Left ventricle myocardium inferior (tissue), 1 donor: Measurements from ENCODE around the gene KCTD7. TPM values are rescaled to one million over a fixed set of nuclear protein-coding genes. Genes with fewer than 3 reads are reported as not detected.
"Not testable (repeated sequence)": the region's sequence is repeated elsewhere in the genome, so short reads cannot be mapped to it uniquely, and the experiment has no call there.

Experiments
- DNase-seq: peaks from one replicate; pipeline ENCODE4 v3.0.0-alpha.2; 2020
- H3K27ac ChIP-seq: fragments of 200-600 bp; replicated peaks from 2 replicates; pipeline ENCODE4 v1.8.0; 2021
- H3K27me3 ChIP-seq: fragments of 200-600 bp; 2 replicates; pipeline ENCODE4 v1.8.0; 2021; ENCODE audit warnings: low read depth
- H3K36me3 ChIP-seq: fragments of 200-600 bp; 2 replicates; pipeline ENCODE4 v1.8.0; 2021
- H3K4me1 ChIP-seq: fragments of 200-600 bp; 2 replicates; pipeline ENCODE4 v1.8.0; 2021
- H3K4me3 ChIP-seq: fragments of 200-600 bp; 2 replicates; pipeline ENCODE4 v1.8.0; 2021; ENCODE audit warnings: mild to moderate bottlenecking, moderate library complexity
- H3K9me3 ChIP-seq: fragments of 200-600 bp; replicated peaks from 2 replicates; pipeline ENCODE4 v1.8.0; 2021
- CTCF ChIP-seq: fragments of 200-600 bp; IDR thresholded peaks from 2 replicates; pipeline ENCODE4 v1.8.0; 2021; ENCODE audit warnings: antibody characterized with exemption, mild to moderate bottlenecking, borderline replicate concordance
- intact Hi-C: fragments of 100-400 bp; cut with micrococcal nuclease; formaldehyde crosslinking; loops from one replicate; pipeline ENCODE4 v1.11.0; 2022
- total RNA-seq: library from RNA; stranded (reverse); fragmentation: NEBNext Ultra II Directional; extraction: Animal tissue kit (Norgen Biotek cat#: 25700); gene quantifications from one replicate; pipeline ENCODE4 v1.2.1, GENCODE V29; 2021
- donor health status: DM: no; HTN: yes; CAD: no; lungs with severe emphysema.

The KCTD7 gene
- total RNA-seq, 1 donor from 2014 or later, result 10.8 TPM

DNA sequence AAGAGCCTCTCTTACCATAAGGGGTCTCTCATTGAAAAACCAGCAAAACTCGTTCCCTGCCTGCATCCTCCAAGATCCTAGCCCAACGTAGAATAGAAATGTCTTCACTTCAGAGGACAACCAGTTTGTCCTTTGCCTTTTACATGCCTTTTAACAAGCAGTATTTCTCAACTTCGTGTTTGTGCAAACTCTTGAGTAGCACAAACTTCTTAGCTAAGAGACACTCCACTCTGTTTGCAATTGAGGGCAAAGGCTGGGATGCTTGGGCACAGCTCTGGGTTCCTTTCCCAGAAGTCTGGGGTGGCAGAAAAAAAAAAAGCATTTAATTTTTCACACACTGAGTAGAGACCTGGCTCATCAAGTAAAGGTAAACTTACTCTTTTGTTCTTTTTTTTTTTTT is 19.5 kb upstream of the KCTD7 start:
- TF ChIP-seq CTCF, result no peak
- Histone ChIP-seq H3K36me3 (no peaks in the 10 kb centered on the region), H3K9me3 (no peaks in the 10 kb centered on the region), H3K27ac (no peak overlapping the region), H3K27me3 (no peaks in the 10 kb centered on the region), H3K4me3 (no peak overlapping the region), H3K4me1 (no peaks in the 10 kb centered on the region)
- DNase-seq, result no peak
- intact Hi-C loops, result no loop called here

DNA sequence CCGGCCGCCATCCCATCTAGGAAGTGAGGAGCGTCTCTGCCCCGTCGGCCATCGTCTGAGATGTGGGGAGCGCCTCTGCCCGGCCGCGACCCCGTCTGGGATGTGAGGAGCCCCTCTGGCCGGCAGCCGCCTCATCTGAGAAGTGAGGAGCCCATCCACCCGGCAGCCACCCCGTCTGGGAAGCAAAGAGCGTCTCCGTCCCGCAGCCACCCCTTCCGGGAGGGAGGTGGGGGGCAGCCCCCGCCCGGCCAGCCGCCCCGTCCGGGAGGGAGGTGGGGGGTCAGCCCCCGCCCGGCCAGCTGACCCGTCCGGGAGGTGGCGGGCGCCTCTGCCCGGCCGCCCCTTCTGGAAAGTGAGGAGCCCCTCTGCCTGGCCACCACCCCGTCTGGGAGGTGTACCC is 14.1 kb upstream of the KCTD7 start:
- H3K4me1 ChIP-seq, H3K9me3 ChIP-seq, H3K27ac ChIP-seq, intact Hi-C loops, H3K4me3 ChIP-seq, H3K27me3 ChIP-seq, H3K36me3 ChIP-seq, DNase-seq: not testable (repeated sequence)

DNA sequence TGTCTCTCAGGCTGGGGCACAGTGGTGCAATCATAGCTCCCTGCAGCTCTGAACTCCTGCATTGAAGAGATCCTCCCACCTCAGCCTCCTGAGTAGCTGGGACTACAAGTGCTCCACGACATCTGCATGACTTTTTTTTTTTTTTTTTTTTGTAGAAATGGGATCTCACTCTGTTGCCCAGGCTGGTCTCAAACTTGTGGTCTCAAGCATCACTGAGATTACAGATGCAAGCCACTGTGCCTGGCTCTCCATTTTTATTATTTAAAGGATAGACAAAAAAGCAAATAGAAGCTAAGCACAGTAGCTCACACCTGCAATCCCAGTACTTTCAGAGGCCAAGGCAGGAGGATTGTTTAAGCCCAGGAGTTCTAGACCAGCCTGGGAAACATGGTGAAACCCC is 13.0 kb upstream of the KCTD7 start:
- DNase-seq, result no peak
- no peaks in the 10 kb centered on the region for H3K36me3 ChIP-seq
- no peaks in the 10 kb centered on the region for H3K9me3 ChIP-seq
- intact Hi-C loops, result no loop called here
- no peaks in the 10 kb centered on the region for H3K27me3 ChIP-seq
- H3K4me3 ChIP-seq, result no peak overlapping the region
- no peak overlapping the region for H3K27ac ChIP-seq
- TF ChIP-seq CTCF, result no peak
- no peaks in the 10 kb centered on the region for H3K4me1 ChIP-seq

DNA sequence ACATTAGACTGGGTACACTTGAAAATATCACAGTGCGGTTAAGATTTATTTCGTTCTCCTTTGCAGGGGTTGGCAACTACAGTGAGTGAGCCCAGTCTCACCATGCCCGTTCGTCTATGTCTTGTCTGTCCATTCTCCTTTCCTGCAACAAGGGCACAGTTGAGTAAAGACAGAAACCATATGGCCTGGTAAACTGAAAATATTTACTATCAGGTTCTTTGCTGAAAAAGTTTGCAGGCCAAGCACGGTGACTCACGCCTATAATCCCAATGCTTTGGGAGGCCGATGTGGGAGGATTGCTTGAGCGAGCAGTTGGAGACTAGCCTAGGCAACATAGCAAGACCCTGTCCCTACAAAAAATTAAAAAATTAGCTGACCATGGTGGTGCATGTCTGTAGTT is 11.4 kb upstream of the KCTD7 start:
- no peak overlapping the region for H3K4me3 ChIP-seq
- intact Hi-C loops, result no loop called here
- H3K27ac ChIP-seq, result no peak overlapping the region
- H3K36me3 ChIP-seq, result no peaks in the 10 kb centered on the region
- no peak for TF ChIP-seq CTCF
- no peaks in the 10 kb centered on the region for H3K27me3 ChIP-seq
- no peak for DNase-seq
- no peaks in the 10 kb centered on the region for H3K4me1 ChIP-seq
- no peaks in the 10 kb centered on the region for H3K9me3 ChIP-seq

- H3K36me3 ChIP-seq, H3K27me3 ChIP-seq, H3K27ac ChIP-seq, DNase-seq, intact Hi-C loops, H3K4me3 ChIP-seq, H3K4me1 ChIP-seq, H3K9me3 ChIP-seq: not testable (repeated sequence)
Measured at GRCh38 chr7:66619341-66619948, 9.2 kb upstream of the KCTD7 start.

DNA sequence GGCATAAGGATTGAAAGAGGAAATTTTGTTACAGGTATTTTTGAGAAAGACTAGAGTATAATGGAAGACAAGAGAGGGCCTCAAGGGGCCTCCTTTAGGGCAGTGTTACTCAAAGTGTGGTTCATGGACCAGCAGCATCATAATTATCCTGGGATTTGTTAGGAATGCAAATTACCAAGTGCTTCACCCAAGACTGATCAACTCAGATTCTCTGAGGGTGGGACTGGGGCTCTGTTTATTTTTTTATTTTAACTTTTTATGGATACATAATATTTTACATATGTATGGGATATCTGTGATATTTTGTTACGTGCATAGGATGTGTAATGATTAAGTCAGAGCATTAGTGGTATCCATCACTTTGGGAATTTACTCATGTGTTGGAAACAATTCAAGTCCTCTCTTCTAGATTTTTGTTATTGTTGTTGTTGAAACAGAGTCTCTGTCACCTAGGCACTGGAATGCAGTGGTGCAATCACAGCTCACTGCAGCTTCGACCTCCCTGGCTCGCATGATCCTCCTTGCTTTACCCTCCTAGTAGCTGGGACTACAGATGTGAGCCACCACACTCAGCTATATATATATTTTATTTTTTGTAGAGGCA is 2.2 kb upstream of the KCTD7 start:
- H3K27ac ChIP-seq, result no peak overlapping the region
- no peak for TF ChIP-seq CTCF
- no peak for DNase-seq
- intact Hi-C loops, result no loop called here
- no peaks in the 10 kb centered on the region for H3K27me3 ChIP-seq
- H3K36me3 ChIP-seq, result no peaks in the 10 kb centered on the region
- H3K9me3 ChIP-seq, result no peaks in the 10 kb centered on the region
- H3K4me3 ChIP-seq, result no peak overlapping the region
- peaks cover 27% of the 10 kb centered on the region for H3K4me1 ChIP-seq
